Measurements from ENCODE around the gene NEDD4. TPM values are rescaled to one million over a fixed set of nuclear protein-coding genes. Genes with fewer than 3 reads are reported as not detected.

Gene NEDD4
- total RNA-seq, 1 donor from 2014 or later, result 33.9 TPM

DNA sequence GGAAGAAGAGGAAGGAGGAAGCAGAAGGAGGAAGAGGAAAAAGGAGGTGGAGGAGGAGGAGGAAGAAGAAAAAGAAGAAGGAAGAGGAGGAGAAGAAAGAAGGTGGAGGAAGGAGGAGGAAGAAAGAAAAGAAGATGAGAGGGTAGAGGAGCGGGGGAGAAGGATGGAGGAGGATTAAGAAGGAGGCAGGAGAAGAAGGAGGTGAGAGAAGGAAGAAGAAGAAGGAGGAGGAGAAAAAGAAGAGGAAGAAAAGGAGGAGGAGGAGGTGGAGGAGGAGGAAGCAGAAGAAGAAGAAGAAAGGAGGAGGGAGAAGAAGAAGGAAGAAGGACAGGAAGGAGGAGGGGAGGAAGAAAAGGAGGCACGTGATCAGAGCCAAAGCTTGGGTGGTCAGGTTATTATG is 213.1 kb downstream of the NEDD4 start:
- Mint-ChIP-seq H3K4me1 (ENCODE audit: unreplicated experiment) (peaks cover 31% of the 10 kb centered on the region), H3K27ac (ENCODE audit: unreplicated experiment) (no peak overlapping the region), H3K36me3 (ENCODE audit: low read depth, unreplicated experiment) (peaks cover 12% of the 10 kb centered on the region), H3K4me3 (ENCODE audit: unreplicated experiment) (no peak overlapping the region), H3K27me3 (ENCODE audit: unreplicated experiment) (peaks cover 2% of the 10 kb centered on the region), H3K9me3 (ENCODE audit: unreplicated experiment) (no peaks in the 10 kb centered on the region)
- no peak for DNase-seq (ENCODE audit: low spot score)
- TF ChIP-seq, protein P1, sequence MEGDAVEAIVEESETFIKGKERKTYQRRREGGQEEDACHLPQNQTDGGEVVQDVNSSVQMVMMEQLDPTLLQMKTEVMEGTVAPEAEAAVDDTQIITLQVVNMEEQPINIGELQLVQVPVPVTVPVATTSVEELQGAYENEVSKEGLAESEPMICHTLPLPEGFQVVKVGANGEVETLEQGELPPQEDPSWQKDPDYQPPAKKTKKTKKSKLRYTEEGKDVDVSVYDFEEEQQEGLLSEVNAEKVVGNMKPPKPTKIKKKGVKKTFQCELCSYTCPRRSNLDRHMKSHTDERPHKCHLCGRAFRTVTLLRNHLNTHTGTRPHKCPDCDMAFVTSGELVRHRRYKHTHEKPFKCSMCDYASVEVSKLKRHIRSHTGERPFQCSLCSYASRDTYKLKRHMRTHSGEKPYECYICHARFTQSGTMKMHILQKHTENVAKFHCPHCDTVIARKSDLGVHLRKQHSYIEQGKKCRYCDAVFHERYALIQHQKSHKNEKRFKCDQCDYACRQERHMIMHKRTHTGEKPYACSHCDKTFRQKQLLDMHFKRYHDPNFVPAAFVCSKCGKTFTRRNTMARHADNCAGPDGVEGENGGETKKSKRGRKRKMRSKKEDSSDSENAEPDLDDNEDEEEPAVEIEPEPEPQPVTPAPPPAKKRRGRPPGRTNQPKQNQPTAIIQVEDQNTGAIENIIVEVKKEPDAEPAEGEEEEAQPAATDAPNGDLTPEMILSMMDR (IDR thresholded peaks at IDR 0.05; ENCODE audit: unreplicated experiment), result no peak

DNA sequence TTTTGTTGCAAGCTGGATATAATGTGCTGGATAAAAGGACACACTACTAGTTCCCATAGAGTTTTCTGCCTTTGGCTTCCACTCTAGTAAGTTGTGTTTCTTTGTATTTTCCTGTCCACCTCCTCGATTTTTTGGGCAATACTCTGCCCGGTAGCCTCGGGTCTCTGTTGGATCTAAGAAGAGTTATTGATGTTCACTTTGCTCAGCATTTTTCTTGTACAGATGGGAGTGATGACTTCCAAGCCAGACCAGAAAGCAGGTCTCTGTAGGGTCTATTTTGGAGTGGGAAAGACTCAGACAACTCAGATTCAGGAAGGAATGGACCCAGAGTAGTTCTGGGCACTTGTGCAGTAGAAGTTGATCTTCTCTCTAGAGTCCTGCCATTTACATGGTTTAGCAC is 214.5 kb downstream of the NEDD4 start:
- TF ChIP-seq, protein P1 (IDR thresholded peaks at IDR 0.05; ENCODE audit: unreplicated experiment), result no peak
- Mint-ChIP-seq H3K4me3 (ENCODE audit: unreplicated experiment) (no peak overlapping the region), H3K9me3 (ENCODE audit: unreplicated experiment) (no peaks in the 10 kb centered on the region), H3K4me1 (ENCODE audit: unreplicated experiment) (peaks cover 19% of the 10 kb centered on the region), H3K27me3 (ENCODE audit: unreplicated experiment) (peaks cover 2% of the 10 kb centered on the region), H3K27ac (ENCODE audit: unreplicated experiment) (peak overlapping the region; percentile 26), H3K36me3 (ENCODE audit: low read depth, unreplicated experiment) (peaks cover 12% of the 10 kb centered on the region)
- no peak for DNase-seq (ENCODE audit: low spot score)

Data from endothelial cell (in vitro differentiated cells).